H1 (cell line): ENCODE results near the gene RIPOR1. TPM values are rescaled to one million over a fixed set of nuclear protein-coding genes. Genes with fewer than 3 reads are reported as not detected.
A peak's percentile ranks its signal among the peaks of the same experiment; 100 is the strongest.

ENCODE experiments used
- CTCF ChIA-PET: fragments of 300-600 bp; sonication (Branson Sonifier 250); formaldehyde crosslinking; loops from one replicate; lab custom pipeline; 2021; ENCODE audit not compliant: partially characterized antibody; lab: Charles Lee
- POLR2A ChIA-PET: fragments of 300-600 bp; sonication (Branson Sonifier 250); formaldehyde crosslinking; loops from one replicate; lab custom pipeline; 2021; ENCODE audit warnings: inconsistent platforms; ENCODE audit not compliant: partially characterized antibody; lab: Charles Lee
- DNase-seq, 2 experiments: peaks; one replicate each; pipeline versions ENCODE4 v3.0.0 to v3.0.0-alpha.2; 2010 to 2022; ENCODE audit warnings: low spot score in 2 of 2, low read depth in 1 of 2, mixed read lengths in 1 of 2
- FAIRE-seq: peaks from 2 replicates; lab custom pipeline; 2011; peaks lifted over from hg19 to GRCh38; lab: Jason Lieb, UNC
- H2AFZ ChIP-seq: 2 replicates; pipeline ENCODE4 v1.8.1; 2012; ENCODE audit warnings: low read length, inconsistent platforms
- H2AK5ac ChIP-seq: 2 replicates; pipeline ENCODE4 v1.6.1; 2013; ENCODE audit warnings: low read depth, low read length
- H2BK120ac ChIP-seq: replicated peaks from 2 replicates; pipeline ENCODE3; 2013; ENCODE audit warnings: low read depth, low read length, inconsistent platforms
- H2BK12ac ChIP-seq: 2 replicates; pipeline ENCODE4 v1.6.1; 2013; ENCODE audit warnings: low read depth, low read length
- H2BK15ac ChIP-seq: 2 replicates; pipeline ENCODE4 v1.6.1; 2013; ENCODE audit warnings: low read length
- H2BK20ac ChIP-seq: 2 replicates; pipeline ENCODE4 v1.6.1; 2013; ENCODE audit warnings: low read length
- H2BK5ac ChIP-seq: 2 replicates; pipeline ENCODE4 v1.6.1; 2013; ENCODE audit warnings: low read depth, low read length
- H3K14ac ChIP-seq: 2 replicates; pipeline ENCODE4 v1.6.1; 2013; ENCODE audit warnings: inconsistent platforms; ENCODE audit not compliant: insufficient read length
- H3K18ac ChIP-seq: 2 replicates; pipeline ENCODE4 v1.6.1; 2013; ENCODE audit warnings: low read length; ENCODE audit errors: extremely low read depth
- H3K23ac ChIP-seq: 2 replicates; pipeline ENCODE4 v1.6.1; 2013; ENCODE audit warnings: inconsistent platforms; ENCODE audit not compliant: insufficient read length
- H3K23me2 ChIP-seq: 2 replicates; pipeline ENCODE4 v1.6.1; 2013; ENCODE audit warnings: low read depth, low read length
- H3K27ac ChIP-seq: 2 replicates; pipeline ENCODE4 v1.6.1; 2011; ENCODE audit warnings: low read depth, low read length, inconsistent platforms
- H3K27me3 ChIP-seq, 4 experiments: replicated peaks in 1 of 4; 1 replicate in 1 of 4; 2 replicates in 3 of 4; pipeline versions ENCODE4 v1.6.1 to v1.8.1; 2011 to 2013; ENCODE audit warnings: low read length in 3 of 4, mild to moderate bottlenecking in 3 of 4, inconsistent platforms in 2 of 4, mixed read lengths in 2 of 4, moderate library complexity in 1 of 4; ENCODE audit not compliant: control insufficient read depth in 3 of 4, insufficient read depth in 3 of 4; ENCODE audit errors: extremely low read depth in 1 of 4
- H3K36me3 ChIP-seq, 4 experiments: 2 replicates each; pipeline versions ENCODE4 v1.6.1 to v1.8.1; 2011 to 2013; ENCODE audit warnings: mild to moderate bottlenecking in 4 of 4, low read length in 3 of 4, moderate library complexity in 2 of 4, control low read depth in 1 of 4, inconsistent platforms in 1 of 4; ENCODE audit not compliant: insufficient read depth in 4 of 4, control insufficient read depth in 2 of 4
- H3K4ac ChIP-seq: replicated peaks from 2 replicates; pipeline ENCODE3; 2013; ENCODE audit warnings: low read length, low read depth, mixed read lengths, inconsistent platforms; ENCODE audit not compliant: insufficient read length
- H3K4me1 ChIP-seq, 4 experiments: replicated peaks in 1 of 4; 1 replicate in 1 of 4; 2 replicates in 3 of 4; pipeline versions ENCODE4 v1.6.1 to v1.8.1; 2011 to 2013; ENCODE audit warnings: low read length in 3 of 4, inconsistent platforms in 2 of 4, mixed read lengths in 1 of 4; ENCODE audit not compliant: insufficient read depth in 4 of 4, control insufficient read depth in 3 of 4
- H3K4me2 ChIP-seq, 2 experiments: 2 replicates each; pipeline versions ENCODE4 v1.6.1 to v1.8.1; 2011 to 2013; ENCODE audit warnings: low read depth in 2 of 2, low read length in 2 of 2, control low read depth in 1 of 2, inconsistent platforms in 1 of 2, mild to moderate bottlenecking in 1 of 2; ENCODE audit not compliant: insufficient read depth in 1 of 2
- H3K4me3 ChIP-seq, 4 experiments: fragments of 200-600, 300-600 bp in 1 of 4; sonication (generic), shearing (Covaris generic), sonication (Bioruptor Twin) in 1 of 4; 2 replicates each; pipeline versions ENCODE4 v1.5.1 to v1.8.1; 2011 to 2016; ENCODE audit warnings: low read length in 4 of 4, low read depth in 3 of 4, control low read depth in 2 of 4, inconsistent platforms in 2 of 4, mild to moderate bottlenecking in 2 of 4, mixed read lengths in 1 of 4, moderate library complexity in 1 of 4; ENCODE audit not compliant: insufficient read depth in 2 of 4; ENCODE audit errors: extremely low read depth in 1 of 4
- H3K56ac ChIP-seq: replicated peaks from 2 replicates; pipeline ENCODE3; 2013; ENCODE audit warnings: low read depth, mild to moderate bottlenecking, mixed read lengths, low read length, inconsistent platforms; ENCODE audit not compliant: insufficient read length
- H3K79me1 ChIP-seq: 2 replicates; pipeline ENCODE4 v1.6.1; 2013; ENCODE audit warnings: low read depth, low read length, control low read depth
- H3K79me2 ChIP-seq, 2 experiments: 2 replicates each; pipeline versions ENCODE4 v1.6.1 to v1.8.1; 2012 to 2013; ENCODE audit warnings: low read length in 2 of 2, mild to moderate bottlenecking in 2 of 2, inconsistent platforms in 1 of 2; ENCODE audit not compliant: insufficient read depth in 2 of 2, control insufficient read depth in 1 of 2
- H3K9ac ChIP-seq, 4 experiments: replicated peaks in 1 of 4; 1 replicate in 1 of 4; 2 replicates in 3 of 4; pipeline versions ENCODE4 v1.6.1 to v1.8.1; 2011 to 2013; ENCODE audit warnings: low read depth in 3 of 4, low read length in 3 of 4, control low read depth in 2 of 4, mild to moderate bottlenecking in 2 of 4, moderate library complexity in 2 of 4, inconsistent platforms in 1 of 4; ENCODE audit errors: extremely low read depth in 1 of 4
- H3K9me3 ChIP-seq, 2 experiments: 2 replicates each; pipeline versions ENCODE4 v1.6.1 to v1.8.1; 2012 to 2013; ENCODE audit warnings: mild to moderate bottlenecking in 2 of 2, moderate library complexity in 2 of 2, control low read depth in 1 of 2, inconsistent platforms in 1 of 2, low read depth in 1 of 2, low read length in 1 of 2, mixed read lengths in 1 of 2; ENCODE audit not compliant: insufficient read depth in 2 of 2
- H4K20me1 ChIP-seq, 2 experiments: replicated peaks in 1 of 2; 2 replicates each; pipeline versions ENCODE3 to v1.8.1; 2011 to 2013; ENCODE audit warnings: inconsistent platforms in 2 of 2, low read length in 2 of 2, mild to moderate bottlenecking in 1 of 2; ENCODE audit not compliant: insufficient read depth in 2 of 2, control insufficient read depth in 1 of 2
- H4K5ac ChIP-seq: 2 replicates; pipeline ENCODE4 v1.6.1; 2013; ENCODE audit warnings: low read length, low read depth, mixed read lengths, inconsistent platforms; ENCODE audit not compliant: insufficient read length
- H4K8ac ChIP-seq: 2 replicates; pipeline ENCODE4 v1.8.0; 2013; ENCODE audit warnings: mild to moderate bottlenecking, moderate library complexity, low read length, inconsistent platforms; ENCODE audit not compliant: insufficient read depth; ENCODE audit errors: extremely low read depth
- H4K91ac ChIP-seq: replicated peaks from 2 replicates; pipeline ENCODE3; 2013; ENCODE audit warnings: low read length, mixed read lengths, inconsistent platforms; ENCODE audit not compliant: insufficient read length
- BRCA1 ChIP-seq: IDR thresholded peaks from 2 replicates; pipeline ENCODE4 v1.6.1; 2012; ENCODE audit warnings: low read depth, low read length, improper control_type of control experiment
- E2F6 ChIP-seq: IDR thresholded peaks from 2 replicates; pipeline ENCODE4 v1.6.1; 2012; ENCODE audit warnings: inconsistent platforms
- RAD21 ChIP-seq, 2 experiments: IDR thresholded peaks in 1 of 2; conservative IDR thresholded peaks in 1 of 2; 2 replicates each; pipeline ENCODE4 v1.6.1; 2011; ENCODE audit warnings: low read depth in 2 of 2, low read length in 2 of 2, improper control_type of control experiment in 1 of 2, inconsistent platforms in 1 of 2, mild to moderate bottlenecking in 1 of 2, moderate library complexity in 1 of 2
- SAP30 ChIP-seq: fragments of 300-600 bp; sonication (generic); IDR thresholded peaks from 2 replicates; pipeline ENCODE4 v1.7.1; 2012; ENCODE audit warnings: low read length, moderate library complexity, mild to moderate bottlenecking, inconsistent platforms; ENCODE audit not compliant: insufficient read depth, insufficient replicate concordance
- SP4 ChIP-seq: IDR thresholded peaks from 2 replicates; pipeline ENCODE4 v1.6.1; 2012; ENCODE audit warnings: low read length, inconsistent platforms
- WGBS, 2 experiments: shearing (Covaris generic) in 1 of 2; methylation state at CpG; one replicate each; pipeline versions ENCODE4 v1.1.6 to v1.1.7; 2013 to 2015; ENCODE audit warnings: low lambda C conversion rate in 2 of 2, mixed read lengths in 2 of 2, inconsistent platforms in 1 of 2, low coverage in 1 of 2, missing lambda C conversion rate in 1 of 2; ENCODE audit not compliant: insufficient replicate concordance in 2 of 2, insufficient coverage in 1 of 2, insufficient read length in 1 of 2; ENCODE audit errors: extremely low coverage in 1 of 2, missing lambda C conversion rate in 1 of 2; 5-methylcytosine and 5-hydroxymethylcytosine counted together
- polyA plus RNA-seq, 7 experiments: library from polyadenylated mRNA; depleted of rRNA in 3 of 7; stranded (reverse) in 5 of 7; unstranded in 2 of 7; fragments of >200 nt in 5 of 7; fragments of 200-250 nt in 2 of 7; gene quantifications; 1 replicate in 5 of 7; 2 replicates in 1 of 7; 4 replicates in 1 of 7; pipeline versions ENCODE4 v1.2.1 to v1.2.3, GENCODE V29; 2011 to 2013; ENCODE audit warnings: missing spikeins in 2 of 7, mixed read lengths in 2 of 7
- total RNA-seq: library from RNA; stranded (reverse); fragmentation: NEBNext Ultra II Directional; extraction: Animal tissue kit (Norgen Biotek cat#: 25700); gene quantifications from 2 replicates; pipeline ENCODE4 v1.2.1, GENCODE V29; 2021

RIPOR1 gene
- total and polyA plus RNA-seq, 2 of the 8 experiments (the other 6 are each of a cell fraction or from before 2014, with no cell fraction given), result 2.7 to 10.1 TPM

- Histone ChIP-seq H4K91ac (no peak overlapping the region), H3K56ac (peak overlapping the region; percentile 21), H2BK120ac (no peak overlapping the region), H3K9me3 (no peaks in the 10 kb centered on the region), H3K18ac (no peak overlapping the region; the same call in 1 of the 2 replicates), H2BK15ac (no peak overlapping the region), H3K79me2 (no peaks in the 10 kb centered on the region), H3K4me2 (peak overlapping the region; percentile 85 to 92), H3K23me2 (peaks cover 16% of the 10 kb centered on the region; the same call in 1 of the 2 replicates), H4K20me1 (peaks cover 4 to 20% of the 10 kb centered on the region in 2 experiments), H3K9ac (no peak overlapping the region), H4K8ac (no peak overlapping the region), H3K4ac (no peak overlapping the region), H4K5ac (no peak overlapping the region), H3K27me3 (peaks cover 60 to 98% (median 91%) of the 10 kb centered on the region in 4 experiments), H2AFZ (no peak overlapping the region), H3K27ac (no peak overlapping the region), H3K36me3 (no peaks in the 10 kb centered on the region), H2BK20ac (no peak overlapping the region), H3K4me3 (peak overlapping the region; percentile 32 to 68 (median 48)), H3K23ac (no peak overlapping the region), H3K79me1 (no peaks in the 10 kb centered on the region), H3K14ac (no peak overlapping the region), H2BK12ac (0 out of 2 replicates have a peak overlapping the region, but pooled peaks have one; percentile 27), H2AK5ac (no peak overlapping the region), H3K4me1 (peaks cover 0 to 12% (median 8%) of the 10 kb centered on the region in 4 experiments; a peak in 6 of 7 replicates), H2BK5ac (no peak overlapping the region; the same call in 1 of the 2 replicates)
- FAIRE-seq (no peak), DNase-seq (peak in 1 of 2 experiments; percentile 69)
- 22% methylated on average over 21 of the region's 48 CpGs; no CpG with 5 or more reads in 1 of the 2 experiments for WGBS, 2 experiments
- ChIA-PET POLR2A (interaction anchor here (0.6 to 3.0 kb wide), 6 partner anchors 7 to 77 kb away, joined by 3 to 14 read pairs (median 6); no protein-coding TSS in a partner anchor), CTCF (interaction anchor here (0.6 to 4.3 kb wide), 9 partner anchors 7 to 119 kb away, joined by 3 to 63 read pairs (median 10); partner anchors contain the start of genes ATP6V0D1 and CARMIL2)
- TF ChIP-seq E2F6 (no peak), RAD21 (IDR thresholded peaks at IDR 0.05 in 1 of 2, conservative IDR thresholded peaks at IDR 0.05 in 1 of 2; ENCODE audit: low read depth in 2 of 2, low read length in 2 of 2) (no peak), SAP30 (no peak), BRCA1 (no peak), SP4 (no peak)
Observed at GRCh38 chr16:67530013-67530939, 1.6 kb downstream of the RIPOR1 start.
